ENCODE measurements around the gene NCAPD2.

The NCAPD2 gene

GRCh38 chr12:6570264-6570887, 76.5 kb downstream of the NCAPD2 start:
- DNase-seq (ENCODE audit: low spot score), result peak; percentile 76

DNA sequence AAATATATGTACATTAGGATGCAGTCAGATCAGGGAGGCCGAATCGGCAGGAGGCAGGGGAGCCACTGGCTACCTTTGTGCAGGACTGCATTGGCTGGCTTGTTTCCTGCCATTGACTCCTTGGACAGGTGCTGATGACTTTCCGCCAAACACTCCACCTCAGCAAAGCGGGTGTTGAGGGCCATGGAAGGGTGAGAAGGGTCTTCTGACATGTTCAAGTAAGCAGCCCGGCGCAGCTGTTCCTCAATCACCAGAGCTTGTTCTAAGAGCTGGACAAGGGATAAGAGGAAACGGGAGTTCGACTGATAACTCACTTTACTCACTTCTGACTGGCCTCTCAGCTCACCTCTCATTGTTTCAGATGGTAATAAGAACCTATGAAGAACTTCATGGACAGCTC, 79.1 kb downstream of the NCAPD2 start:
- DNase-seq (ENCODE audit: low spot score), result no peak

DNA sequence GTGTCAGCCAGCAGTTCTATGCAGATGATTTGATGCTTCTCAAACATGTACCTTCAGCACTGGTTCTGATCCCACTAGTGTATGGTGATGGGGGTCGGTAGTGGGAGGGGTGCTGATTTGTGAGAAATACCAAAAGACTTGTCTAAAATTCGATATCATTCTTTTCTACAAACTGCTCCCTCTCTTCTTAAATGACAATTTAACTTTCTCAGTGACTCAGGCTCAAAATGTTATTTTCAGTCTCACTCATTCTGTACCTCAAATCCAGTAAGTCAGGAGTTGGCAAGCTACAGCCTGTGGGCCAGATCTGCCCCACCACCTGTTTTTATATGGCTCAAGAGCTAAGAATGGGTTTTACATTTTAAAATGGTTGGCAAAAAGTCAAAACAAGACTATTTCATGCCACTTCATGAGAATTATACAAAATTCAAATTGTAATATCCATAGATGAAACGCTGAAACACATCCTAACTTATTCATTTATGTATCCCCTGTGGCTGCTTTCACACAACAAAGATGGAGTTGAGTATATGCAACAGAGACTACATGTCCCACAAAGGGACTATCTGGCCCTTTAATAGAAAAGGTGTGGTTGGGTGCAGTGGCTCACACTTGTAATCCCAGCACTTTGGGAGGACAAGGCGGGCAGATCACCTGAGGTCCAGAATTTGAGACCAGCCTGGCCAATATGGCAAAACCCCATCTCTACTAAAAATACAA, 80.8 kb downstream of the NCAPD2 start:
- no peak for DNase-seq (ENCODE audit: low spot score)

GRCh38 chr12:6575648-6576047, 81.7 kb downstream of the NCAPD2 start:
- no peak for DNase-seq (ENCODE audit: low spot score)

Measured in NAMALWA (cell line).